Colonic mucosa (tissue), 4 donors: ENCODE results near the gene F7. TPM values are rescaled to one million over a fixed set of nuclear protein-coding genes. Genes with fewer than 3 reads are reported as not detected.
"Not testable (repeated sequence)": the region's sequence is repeated elsewhere in the genome, so short reads cannot be mapped to it uniquely, and the experiment has no call there.

Experiments
- DNase-seq: peaks from one replicate; pipeline ENCODE4 v3.0.0-alpha.2; 2020
- H3K27ac ChIP-seq: fragments of 200-600 bp; one replicate; pipeline ENCODE4 v1.8.0; 2021
- H3K27me3 ChIP-seq: fragments of 200-600 bp; one replicate; pipeline ENCODE4 v1.8.0; 2021
- H3K36me3 ChIP-seq: fragments of 200-600 bp; one replicate; pipeline ENCODE4 v1.8.0; 2021
- H3K4me1 ChIP-seq: fragments of 200-600 bp; one replicate; pipeline ENCODE4 v1.8.0; 2021; ENCODE audit warnings: mild to moderate bottlenecking
- H3K4me3 ChIP-seq: fragments of 200-600 bp; one replicate; pipeline ENCODE4 v1.8.0; 2021
- H3K9ac ChIP-seq, 2 donors: one replicate each; pipeline ENCODE4 v1.7.0; 2013; ENCODE audit warnings: control low read depth in 2 of 2, low read depth in 2 of 2, low read length in 2 of 2
- H3K9me3 ChIP-seq: fragments of 200-600 bp; one replicate; pipeline ENCODE4 v1.8.0; 2021
- CTCF ChIP-seq: fragments of 200-600 bp; IDR thresholded peaks from one replicate; pipeline ENCODE4 v1.8.0; 2022; ENCODE audit warnings: antibody characterized with exemption, mild to moderate bottlenecking
- intact Hi-C: fragments of 100-400 bp; cut with DNase I; formaldehyde crosslinking; loops from one replicate; pipeline ENCODE4 v1.14.1; 2022
- total RNA-seq, 2 donors: library from RNA; stranded (reverse); fragmentation: NEBNext Ultra II Directional in 1 of 2; extraction: Animal tissue kit (Norgen Biotek cat#: 25700) in 1 of 2; gene quantifications; one replicate each; pipeline ENCODE4 v1.2.1, GENCODE V29; 2021
- donor health status: healthy.
- donor health status: DM: no; HTN: no; CAD: no.
- donor health status: DM: no; HTN: no; CAD: no.

F7 gene
- under 1 TPM; 0.11 to 0.12 TPM for total RNA-seq

- peaks cover 10% of the 10 kb centered on the region for H3K27me3 ChIP-seq
- H3K4me3 ChIP-seq, result no peak within 1 kb of the TSS
- TF ChIP-seq CTCF, result no peak
Measured at GRCh38 chr13:113105032-113105920, at the start of gene F7. Gene F7 (plus strand): TSS chr13:113105791. CDS start chr13:113105842, 51 bp downstream.

GRCh38 chr13:113057084-113057483 is 48.5 kb upstream of the F7 start:
- Histone ChIP-seq H3K4me3 (no peak overlapping the region), H3K36me3 (no peaks in the 10 kb centered on the region), H3K9me3 (no peaks in the 10 kb centered on the region), H3K9ac (no peak overlapping the region), H3K27me3 (no peaks in the 10 kb centered on the region), H3K27ac (no peak overlapping the region), H3K4me1 (no peaks in the 10 kb centered on the region)
- intact Hi-C loops, result no loop called here
- no peak for TF ChIP-seq CTCF
- DNase-seq, result no peak

More at GRCh38 chr13:113105032-113105920, at the start of gene F7:
- intact Hi-C loops, result no loop called here
- Histone ChIP-seq H3K36me3 (no peaks in the 10 kb centered on the region), H3K4me1 (no peaks in the 10 kb centered on the region), H3K27ac (no peak within 1 kb of the TSS), H3K9ac (no peak within 1 kb of the TSS), H3K9me3 (no peaks in the 10 kb centered on the region)
- peak; percentile 41 for DNase-seq

- H3K27me3 ChIP-seq, H3K36me3 ChIP-seq, DNase-seq, H3K27ac ChIP-seq, H3K9me3 ChIP-seq, intact Hi-C loops, H3K4me1 ChIP-seq, H3K9ac ChIP-seq, H3K4me3 ChIP-seq: not testable (repeated sequence)
Measured at GRCh38 chr13:113057559-113057958, 48.0 kb upstream of the F7 start.

GRCh38 chr13:113058129-113058987 is 47.2 kb upstream of the F7 start:
- Histone ChIP-seq H3K4me1 (no peaks in the 10 kb centered on the region), H3K27me3 (no peaks in the 10 kb centered on the region), H3K36me3 (no peaks in the 10 kb centered on the region), H3K9me3 (no peaks in the 10 kb centered on the region), H3K4me3 (no peak overlapping the region), H3K27ac (no peak overlapping the region), H3K9ac (no peak overlapping the region)
- DNase-seq, result no peak
- TF ChIP-seq CTCF, result no peak
- intact Hi-C loops, result no loop called here

GRCh38 chr13:113058988-113059850 is 46.4 kb upstream of the F7 start:
- intact Hi-C loops, result no loop called here
- H3K9ac ChIP-seq, result no peak overlapping the region
- H3K36me3 ChIP-seq, result no peaks in the 10 kb centered on the region
- H3K4me1 ChIP-seq, result no peaks in the 10 kb centered on the region
- no peak for TF ChIP-seq CTCF
- no peak for DNase-seq
- no peak overlapping the region for H3K27ac ChIP-seq
- H3K27me3 ChIP-seq, result no peaks in the 10 kb centered on the region
- H3K9me3 ChIP-seq, result no peaks in the 10 kb centered on the region
- no peak overlapping the region for H3K4me3 ChIP-seq
